Esophagus squamous epithelium (tissue), 4 donors: ENCODE data around the gene ZNF93.

Source experiments
- POLR2A ChIP-seq, 4 donors: fragments of 450-650 bp; IDR thresholded peaks; one replicate each; pipeline ENCODE4 v1.6.1; 2017; ENCODE audit warnings: antibody characterized with exemption in 4 of 4, mild to moderate bottlenecking in 4 of 4, moderate library complexity in 3 of 4
- TF ChIP-seq, protein P1 (sequence below), 6 experiments: fragments of 450-650 bp in 4 of 6; fragments of 200-600 bp in 2 of 6; sonication (generic) in 2 of 6; IDR thresholded peaks; one replicate each; pipeline ENCODE4 v1.5.1; 2016 to 2019; ENCODE audit warnings: antibody characterized with exemption in 6 of 6, mild to moderate bottlenecking in 4 of 6, moderate library complexity in 4 of 6

DNA sequence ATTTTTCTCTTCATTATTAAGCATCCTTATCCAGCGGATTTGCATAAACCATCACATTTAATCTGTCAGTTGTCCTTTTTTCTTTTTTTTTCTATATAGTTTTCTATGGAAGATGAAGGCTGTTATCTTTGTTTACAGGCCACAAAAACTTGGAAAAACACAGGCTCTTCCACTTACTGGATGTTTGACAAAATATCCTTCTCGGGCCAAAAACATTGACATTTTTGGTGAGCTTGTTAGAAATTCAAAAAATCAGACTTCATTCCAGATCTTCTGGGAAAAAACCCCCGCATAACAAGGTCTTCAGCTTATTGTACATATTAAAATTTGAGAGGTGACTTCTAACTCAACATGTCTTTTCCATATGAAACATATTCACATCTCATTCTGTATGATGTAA, 13.8 kb downstream of the ZNF93 start:
- TF ChIP-seq, protein P1, sequence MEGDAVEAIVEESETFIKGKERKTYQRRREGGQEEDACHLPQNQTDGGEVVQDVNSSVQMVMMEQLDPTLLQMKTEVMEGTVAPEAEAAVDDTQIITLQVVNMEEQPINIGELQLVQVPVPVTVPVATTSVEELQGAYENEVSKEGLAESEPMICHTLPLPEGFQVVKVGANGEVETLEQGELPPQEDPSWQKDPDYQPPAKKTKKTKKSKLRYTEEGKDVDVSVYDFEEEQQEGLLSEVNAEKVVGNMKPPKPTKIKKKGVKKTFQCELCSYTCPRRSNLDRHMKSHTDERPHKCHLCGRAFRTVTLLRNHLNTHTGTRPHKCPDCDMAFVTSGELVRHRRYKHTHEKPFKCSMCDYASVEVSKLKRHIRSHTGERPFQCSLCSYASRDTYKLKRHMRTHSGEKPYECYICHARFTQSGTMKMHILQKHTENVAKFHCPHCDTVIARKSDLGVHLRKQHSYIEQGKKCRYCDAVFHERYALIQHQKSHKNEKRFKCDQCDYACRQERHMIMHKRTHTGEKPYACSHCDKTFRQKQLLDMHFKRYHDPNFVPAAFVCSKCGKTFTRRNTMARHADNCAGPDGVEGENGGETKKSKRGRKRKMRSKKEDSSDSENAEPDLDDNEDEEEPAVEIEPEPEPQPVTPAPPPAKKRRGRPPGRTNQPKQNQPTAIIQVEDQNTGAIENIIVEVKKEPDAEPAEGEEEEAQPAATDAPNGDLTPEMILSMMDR (IDR thresholded peaks at IDR 0.05), result no peak
- TF ChIP-seq POLR2A (IDR thresholded peaks at IDR 0.05), result no peak
